GM12865 (cell line): ENCODE results near the gene ADAMTS12.

Source experiments
- DNase-seq: peaks from one replicate; pipeline ENCODE4 v3.0.0; 2010; ENCODE audit warnings: low read depth
- H3K4me3 ChIP-seq: 2 replicates; pipeline ENCODE4 v1.5.1; 2011; ENCODE audit warnings: mild to moderate bottlenecking, low read depth, low read length, control low read depth
- TF ChIP-seq, protein P1 (sequence below): IDR thresholded peaks from 2 replicates; pipeline ENCODE4 v1.5.1; 2011; ENCODE audit warnings: low read length, control low read depth, low read depth, inconsistent platforms; ENCODE audit not compliant: insufficient read depth; ENCODE audit errors: missing control alignments

Gene ADAMTS12

DNA sequence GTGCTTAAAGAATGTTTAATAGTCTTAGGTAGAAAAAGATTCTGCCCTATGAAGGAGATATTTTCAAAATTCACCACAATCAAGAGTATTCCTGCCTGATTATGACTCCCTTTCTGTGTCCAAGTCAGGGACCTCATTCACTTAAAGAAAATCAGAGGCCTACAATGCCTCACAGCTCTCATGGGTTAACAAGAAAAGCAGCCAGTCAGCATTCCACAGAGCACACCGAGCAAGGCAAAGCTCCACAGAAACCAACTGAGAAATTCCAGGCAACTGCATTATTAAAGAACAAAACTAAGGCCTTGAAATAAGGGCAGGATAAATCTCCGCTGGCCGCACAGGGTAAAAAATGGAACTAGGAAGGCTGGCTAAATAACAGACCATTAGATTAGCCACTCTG is 289.9 kb downstream of the ADAMTS12 start:
- TF ChIP-seq, protein P1, sequence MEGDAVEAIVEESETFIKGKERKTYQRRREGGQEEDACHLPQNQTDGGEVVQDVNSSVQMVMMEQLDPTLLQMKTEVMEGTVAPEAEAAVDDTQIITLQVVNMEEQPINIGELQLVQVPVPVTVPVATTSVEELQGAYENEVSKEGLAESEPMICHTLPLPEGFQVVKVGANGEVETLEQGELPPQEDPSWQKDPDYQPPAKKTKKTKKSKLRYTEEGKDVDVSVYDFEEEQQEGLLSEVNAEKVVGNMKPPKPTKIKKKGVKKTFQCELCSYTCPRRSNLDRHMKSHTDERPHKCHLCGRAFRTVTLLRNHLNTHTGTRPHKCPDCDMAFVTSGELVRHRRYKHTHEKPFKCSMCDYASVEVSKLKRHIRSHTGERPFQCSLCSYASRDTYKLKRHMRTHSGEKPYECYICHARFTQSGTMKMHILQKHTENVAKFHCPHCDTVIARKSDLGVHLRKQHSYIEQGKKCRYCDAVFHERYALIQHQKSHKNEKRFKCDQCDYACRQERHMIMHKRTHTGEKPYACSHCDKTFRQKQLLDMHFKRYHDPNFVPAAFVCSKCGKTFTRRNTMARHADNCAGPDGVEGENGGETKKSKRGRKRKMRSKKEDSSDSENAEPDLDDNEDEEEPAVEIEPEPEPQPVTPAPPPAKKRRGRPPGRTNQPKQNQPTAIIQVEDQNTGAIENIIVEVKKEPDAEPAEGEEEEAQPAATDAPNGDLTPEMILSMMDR: no peak
- no peak for DNase-seq
- no peak overlapping the region for H3K4me3 ChIP-seq

DNA sequence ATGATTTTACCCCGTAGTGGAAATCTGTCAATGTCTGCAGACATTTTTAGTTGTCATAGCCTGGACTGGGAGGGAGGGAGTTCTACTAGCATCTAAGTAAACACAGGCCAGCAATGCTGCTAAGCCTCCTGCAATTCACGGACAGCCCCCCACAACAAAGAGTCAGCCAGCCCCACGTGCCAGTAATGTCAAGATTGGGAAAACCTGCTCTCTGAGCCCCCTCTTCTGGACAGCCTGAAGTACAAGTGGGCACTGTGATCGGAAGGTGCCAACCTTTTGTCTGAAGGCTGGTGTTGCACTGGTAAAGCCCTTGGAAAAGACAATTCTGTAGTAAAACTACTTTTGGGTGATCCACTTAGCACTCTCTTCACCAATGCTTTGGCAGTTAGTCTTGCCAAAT is 296.5 kb downstream of the ADAMTS12 start:
- TF ChIP-seq, protein P1: no peak
- no peak for DNase-seq

DNA sequence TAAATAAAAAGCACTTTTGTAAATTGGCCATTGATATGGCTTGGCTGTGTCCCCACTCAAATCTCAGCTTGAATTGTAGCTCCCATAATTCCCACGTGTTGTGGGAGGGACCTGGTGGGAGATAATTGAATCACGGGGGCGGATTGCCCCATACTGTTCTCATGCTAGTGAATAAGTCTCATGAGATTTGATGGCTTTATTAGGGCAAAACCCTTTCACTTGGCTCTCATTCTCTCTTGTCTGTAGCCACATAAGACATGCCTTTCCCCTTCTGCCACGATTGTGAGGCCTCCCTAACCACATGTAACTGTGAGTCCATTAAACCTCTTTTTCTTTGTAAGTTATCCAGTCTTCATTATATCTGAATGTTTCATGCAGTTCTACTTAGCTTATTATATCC is 297.8 kb downstream of the ADAMTS12 start:
- DNase-seq: no peak
- H3K4me3 ChIP-seq: no peak overlapping the region
- TF ChIP-seq, protein P1: no peak

More for the DNA sequence above, 296.5 kb downstream of the ADAMTS12 start:
- H3K4me3 ChIP-seq: no peak overlapping the region

DNA sequence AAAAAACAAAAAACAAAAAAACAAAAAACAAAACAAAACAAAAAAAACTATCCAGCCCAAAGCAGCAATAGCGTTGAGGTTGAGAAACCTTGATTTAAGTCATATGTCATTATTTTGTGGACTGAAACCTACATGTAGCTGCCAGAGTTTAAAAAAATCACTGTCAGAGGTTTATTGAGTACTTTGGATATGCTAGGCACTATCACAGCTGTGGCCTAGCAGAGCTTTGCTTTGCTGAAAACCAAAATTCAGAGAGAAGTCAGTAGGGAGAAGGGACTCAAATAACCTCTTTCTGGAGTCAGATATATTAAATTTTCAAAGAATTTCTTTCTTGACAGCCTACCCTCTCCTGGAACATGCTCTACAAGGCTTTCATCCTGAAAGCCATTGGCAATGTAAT is 299.5 kb downstream of the ADAMTS12 start:
- TF ChIP-seq, protein P1: no peak
- no peak overlapping the region for H3K4me3 ChIP-seq
- DNase-seq: no peak

DNA sequence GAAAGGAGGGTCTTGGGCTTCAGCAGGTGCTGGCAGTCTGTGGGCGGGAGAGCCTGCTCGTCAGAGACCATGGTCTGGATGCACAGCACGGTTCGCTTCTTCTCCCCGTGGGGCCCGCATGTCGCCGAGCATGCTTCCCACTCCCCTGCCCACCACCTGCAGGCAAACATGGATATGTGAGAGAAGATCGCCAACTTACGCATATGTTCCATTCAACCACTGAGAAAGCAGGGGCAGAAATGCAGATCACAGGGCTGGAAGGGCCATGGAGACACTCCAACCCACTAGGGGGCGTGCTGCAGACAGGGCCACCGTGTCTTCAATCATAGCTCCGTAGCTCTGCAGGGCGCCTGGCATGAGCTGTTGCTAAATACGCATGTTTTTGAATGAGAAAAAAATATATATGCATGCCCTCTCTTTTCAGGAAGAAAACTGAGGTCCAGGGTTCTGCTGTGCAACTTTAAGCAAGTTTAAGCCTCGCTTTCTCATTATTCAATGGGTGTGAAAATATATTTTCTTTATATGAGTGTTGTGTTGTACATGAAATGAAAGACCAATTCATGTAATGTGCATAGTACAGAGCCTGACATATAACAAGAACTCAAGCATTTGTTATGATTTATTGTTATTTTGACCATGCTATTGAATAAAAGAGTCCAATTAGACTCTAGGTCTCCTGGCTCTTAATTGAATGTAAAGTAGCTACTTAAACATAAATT is 303.0 kb downstream of the ADAMTS12 start:
- DNase-seq: peak; percentile 73
- H3K4me3 ChIP-seq: no peak overlapping the region
- TF ChIP-seq, protein P1: peak; percentile 76

DNA sequence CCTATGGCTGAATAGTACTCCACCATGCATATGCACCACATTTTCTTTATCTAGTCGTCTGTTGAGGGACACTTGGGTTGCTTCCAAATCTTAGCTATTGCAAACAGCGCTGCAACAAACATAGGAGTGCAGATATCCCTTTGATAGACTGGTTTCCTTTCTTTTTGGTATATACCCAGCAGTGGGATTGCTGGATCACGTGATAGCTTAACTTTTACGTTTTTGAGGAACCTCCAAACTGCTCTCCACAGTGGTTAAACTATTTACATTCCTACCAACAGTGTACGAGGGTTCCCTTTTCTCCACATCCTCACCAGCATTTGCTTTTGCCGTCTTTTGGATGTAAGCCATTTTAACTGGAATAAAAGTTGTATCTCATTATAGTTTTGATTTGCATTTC is 308.5 kb downstream of the ADAMTS12 start:
- TF ChIP-seq, protein P1: no peak

DNA sequence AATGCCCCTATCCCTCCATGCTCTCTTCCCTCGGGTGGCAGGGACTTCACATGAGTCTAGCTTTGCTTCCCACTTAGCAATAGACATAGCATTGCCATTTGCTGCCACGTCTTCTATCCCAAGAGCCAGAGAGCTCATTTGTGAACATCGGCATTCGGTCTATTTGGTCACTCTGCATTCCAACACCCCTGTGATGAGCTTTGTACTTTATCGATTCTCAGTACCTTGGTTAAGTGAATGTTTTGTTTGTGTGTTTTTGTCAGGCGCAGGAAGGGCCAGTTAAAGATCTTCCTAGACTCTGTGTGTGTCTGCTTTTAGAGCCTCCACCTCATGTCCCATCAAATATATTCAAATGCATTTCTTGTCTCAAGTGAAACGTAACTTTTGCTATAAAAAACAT is 309.4 kb downstream of the ADAMTS12 start:
- no peak for DNase-seq
- TF ChIP-seq, protein P1: no peak

More for the DNA sequence above, 308.5 kb downstream of the ADAMTS12 start:
- no peak for DNase-seq
- no peak overlapping the region for H3K4me3 ChIP-seq

More for the DNA sequence above, 309.4 kb downstream of the ADAMTS12 start:
- H3K4me3 ChIP-seq: no peak overlapping the region
